Esophagus muscularis mucosa (tissue), 4 donors: ENCODE results near the gene GDF15. TPM values are rescaled to one million over a fixed set of nuclear protein-coding genes. Genes with fewer than 3 reads are reported as not detected.
A peak's percentile ranks its signal among the peaks of the same experiment; 100 is the strongest.

Experiments
- DNase-seq: peaks from one replicate; pipeline ENCODE4 v3.0.0-alpha.2; 2017; ENCODE audit errors: extremely low spot score
- H3K27ac ChIP-seq, 4 donors: fragments of 200-600 bp; sonication (generic); replicated peaks in 1 of 4; 1 replicate in 3 of 4; 2 replicates in 1 of 4; pipeline ENCODE4 v1.5.1; 2016 to 2019; ENCODE audit warnings: mild to moderate bottlenecking in 1 of 4
- H3K27me3 ChIP-seq, 4 donors: fragments of 200-600 bp; sonication (generic); one replicate each; pipeline versions ENCODE4 v1.5.1 to v1.6.0; 2016 to 2019
- H3K36me3 ChIP-seq, 4 donors: fragments of 200-600 bp; sonication (generic); one replicate each; pipeline ENCODE4 v1.5.1; 2016 to 2019
- H3K4me1 ChIP-seq, 4 donors: fragments of 200-600 bp; sonication (generic); one replicate each; pipeline ENCODE4 v1.5.1; 2016 to 2019
- H3K4me3 ChIP-seq, 4 donors: fragments of 200-600 bp; sonication (generic); 1 replicate in 2 of 4; 2 replicates in 2 of 4; pipeline ENCODE4 v1.5.1; 2016 to 2019; ENCODE audit warnings: mild to moderate bottlenecking in 4 of 4, moderate library complexity in 1 of 4
- H3K9me3 ChIP-seq, 4 donors: fragments of 200-600 bp; sonication (generic); 1 replicate in 3 of 4; 2 replicates in 1 of 4; pipeline ENCODE4 v1.5.1; 2016 to 2019
- EP300 ChIP-seq: sonication (generic); formaldehyde crosslinking; IDR thresholded peaks from one replicate; pipeline ENCODE4 v1.6.1; 2017; ENCODE audit warnings: antibody characterized with exemption
- POLR2A ChIP-seq: fragments of 450-650 bp; IDR thresholded peaks from one replicate; pipeline ENCODE4 v1.6.1; 2017; ENCODE audit warnings: antibody characterized with exemption, moderate library complexity, mild to moderate bottlenecking, low read depth
- POLR2AphosphoS5 ChIP-seq, 2 donors: sonication (generic); formaldehyde crosslinking; IDR thresholded peaks; one replicate each; pipeline ENCODE4 v1.6.1; 2017; ENCODE audit warnings: antibody characterized with exemption in 2 of 2
- WGBS: methylation state at CpG from one replicate; pipeline ENCODE4 v1.1.5; 2018; 5-methylcytosine and 5-hydroxymethylcytosine counted together
- intact Hi-C: fragments of 100-400 bp; cut with DNase I; formaldehyde crosslinking; loops from one replicate; pipeline ENCODE4 v1.15.1; 2023
- total RNA-seq, 4 donors: library from RNA; depleted of rRNA; stranded (reverse); fragments of >200 nt; gene quantifications; one replicate each; pipeline versions ENCODE4 v1.1.0 to v1.2.1, GENCODE V29; 2016
- TF ChIP-seq, protein P1 (sequence below), 3 experiments: fragments of 200-600 bp in 2 of 3; fragments of 450-650 bp in 1 of 3; sonication (generic) in 2 of 3; IDR thresholded peaks; one replicate each; pipeline ENCODE4 v1.5.1; 2017 to 2019; ENCODE audit warnings: antibody characterized with exemption in 3 of 3, mild to moderate bottlenecking in 2 of 3, moderate library complexity in 1 of 3

Gene GDF15
- total RNA-seq, 4 donors from 2014 or later, result 1.6 to 5.6 (median 3.8) TPM

DNA sequence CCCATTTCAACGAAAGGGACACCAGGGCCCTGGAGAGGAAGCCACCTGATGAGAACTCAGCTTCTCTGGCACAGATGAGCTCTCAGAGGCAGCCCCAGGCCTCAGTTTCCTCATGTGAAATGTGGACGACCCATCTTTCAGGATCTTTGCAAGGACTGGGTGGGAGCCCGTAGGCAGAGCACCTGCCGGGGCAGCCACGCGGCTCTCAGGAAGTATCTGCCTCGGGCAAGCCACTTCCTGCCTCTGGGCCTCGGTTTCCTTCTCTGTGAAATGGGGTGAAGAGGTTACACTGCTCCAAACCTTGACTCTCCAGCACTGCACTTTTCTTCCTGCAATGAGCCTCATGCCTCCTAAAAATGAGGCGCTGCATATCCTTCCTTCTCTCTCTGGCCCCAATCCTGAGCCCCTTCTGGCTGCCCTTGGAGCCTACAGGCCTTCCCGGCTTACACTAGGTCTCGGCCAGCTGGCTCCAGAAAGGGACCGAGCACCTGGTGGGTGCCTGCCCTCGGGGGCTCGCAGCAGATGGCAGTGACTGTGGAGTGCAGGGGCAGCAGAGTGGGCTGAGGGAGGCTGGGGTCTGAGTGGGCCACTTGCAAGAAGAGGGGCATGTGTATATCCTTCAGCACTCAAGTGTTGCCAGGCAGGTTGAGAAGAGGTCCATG, 36.7 kb downstream of the GDF15 start:
- TF ChIP-seq POLR2AphosphoS5 (IDR thresholded peaks at IDR 0.05), result no peak
- TF ChIP-seq EP300, result no peak
- no peak for TF ChIP-seq POLR2A
- TF ChIP-seq, protein P1, sequence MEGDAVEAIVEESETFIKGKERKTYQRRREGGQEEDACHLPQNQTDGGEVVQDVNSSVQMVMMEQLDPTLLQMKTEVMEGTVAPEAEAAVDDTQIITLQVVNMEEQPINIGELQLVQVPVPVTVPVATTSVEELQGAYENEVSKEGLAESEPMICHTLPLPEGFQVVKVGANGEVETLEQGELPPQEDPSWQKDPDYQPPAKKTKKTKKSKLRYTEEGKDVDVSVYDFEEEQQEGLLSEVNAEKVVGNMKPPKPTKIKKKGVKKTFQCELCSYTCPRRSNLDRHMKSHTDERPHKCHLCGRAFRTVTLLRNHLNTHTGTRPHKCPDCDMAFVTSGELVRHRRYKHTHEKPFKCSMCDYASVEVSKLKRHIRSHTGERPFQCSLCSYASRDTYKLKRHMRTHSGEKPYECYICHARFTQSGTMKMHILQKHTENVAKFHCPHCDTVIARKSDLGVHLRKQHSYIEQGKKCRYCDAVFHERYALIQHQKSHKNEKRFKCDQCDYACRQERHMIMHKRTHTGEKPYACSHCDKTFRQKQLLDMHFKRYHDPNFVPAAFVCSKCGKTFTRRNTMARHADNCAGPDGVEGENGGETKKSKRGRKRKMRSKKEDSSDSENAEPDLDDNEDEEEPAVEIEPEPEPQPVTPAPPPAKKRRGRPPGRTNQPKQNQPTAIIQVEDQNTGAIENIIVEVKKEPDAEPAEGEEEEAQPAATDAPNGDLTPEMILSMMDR (IDR thresholded peaks at IDR 0.05), result no peak
- Histone ChIP-seq H3K27ac (peak overlapping the region in 3 of 4 donors; percentile 13 to 85 (median 78)), H3K4me1 (peaks cover 74 to 95% (median 93%) of the 10 kb centered on the region in 4 donors), H3K9me3 (no peaks in the 10 kb centered on the region), H3K36me3 (peaks cover 0 to 3% (median under 1%) of the 10 kb centered on the region in 4 donors), H3K4me3 (no peak overlapping the region), H3K27me3 (no peaks in the 10 kb centered on the region)
- no peak for DNase-seq
- WGBS, result 80% methylated on average over 14 of the region's 14 CpGs
- intact Hi-C loops, result no loop called here

DNA sequence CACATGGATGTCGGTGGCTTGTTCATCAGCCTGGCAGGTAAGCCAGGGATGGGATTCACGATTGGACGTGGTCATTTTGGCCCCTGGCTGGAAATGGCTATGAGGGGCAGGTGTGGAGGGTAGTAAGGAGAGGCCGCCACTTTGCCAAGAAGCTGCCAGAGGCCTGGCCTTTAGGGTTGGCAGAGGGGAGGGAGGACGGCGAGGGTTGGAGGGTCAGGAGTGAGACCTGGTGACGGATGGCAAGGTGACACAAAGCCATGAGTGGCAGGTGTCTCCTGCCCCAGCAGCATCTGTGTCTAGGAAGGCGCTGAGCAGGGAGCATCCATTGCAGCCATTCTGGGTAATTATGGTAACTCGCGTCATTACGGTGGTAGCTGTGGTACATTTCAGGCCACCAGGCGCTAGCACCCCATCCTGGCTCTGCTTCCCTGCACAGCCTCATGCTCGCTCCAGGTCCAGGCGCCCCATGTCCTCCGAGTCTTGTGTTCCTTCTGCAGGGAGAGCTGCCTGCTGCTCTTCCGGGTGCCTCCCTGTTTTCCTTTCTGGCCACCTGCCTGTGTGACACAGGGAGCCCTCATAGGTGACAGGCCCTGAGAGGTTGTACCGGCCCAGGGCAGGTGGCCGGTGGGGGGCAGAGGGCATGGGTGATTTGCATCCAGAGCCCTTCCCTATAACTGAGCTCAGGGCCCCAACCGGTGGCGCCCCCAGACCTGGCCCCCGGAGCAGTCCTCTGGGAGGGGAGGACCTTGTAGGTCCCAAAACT, 37.5 kb downstream of the GDF15 start:
- Histone ChIP-seq H3K27me3 (no peaks in the 10 kb centered on the region), H3K9me3 (no peaks in the 10 kb centered on the region), H3K4me1 (peaks cover 70 to 94% (median 91%) of the 10 kb centered on the region in 4 donors), H3K36me3 (peaks cover 0 to 7% (median 5%) of the 10 kb centered on the region in 4 donors), H3K4me3 (no peak overlapping the region), H3K27ac (peak overlapping the region; percentile 38 to 85 (median 80))
- no peak for DNase-seq
- 89% methylated on average over 11 of the region's 21 CpGs for WGBS
- TF ChIP-seq, protein P1 (IDR thresholded peaks at IDR 0.05), result no peak
- TF ChIP-seq POLR2A, result no peak
- TF ChIP-seq EP300, result no peak
- TF ChIP-seq POLR2AphosphoS5 (IDR thresholded peaks at IDR 0.05), result no peak
- intact Hi-C loops, result no loop called here

DNA sequence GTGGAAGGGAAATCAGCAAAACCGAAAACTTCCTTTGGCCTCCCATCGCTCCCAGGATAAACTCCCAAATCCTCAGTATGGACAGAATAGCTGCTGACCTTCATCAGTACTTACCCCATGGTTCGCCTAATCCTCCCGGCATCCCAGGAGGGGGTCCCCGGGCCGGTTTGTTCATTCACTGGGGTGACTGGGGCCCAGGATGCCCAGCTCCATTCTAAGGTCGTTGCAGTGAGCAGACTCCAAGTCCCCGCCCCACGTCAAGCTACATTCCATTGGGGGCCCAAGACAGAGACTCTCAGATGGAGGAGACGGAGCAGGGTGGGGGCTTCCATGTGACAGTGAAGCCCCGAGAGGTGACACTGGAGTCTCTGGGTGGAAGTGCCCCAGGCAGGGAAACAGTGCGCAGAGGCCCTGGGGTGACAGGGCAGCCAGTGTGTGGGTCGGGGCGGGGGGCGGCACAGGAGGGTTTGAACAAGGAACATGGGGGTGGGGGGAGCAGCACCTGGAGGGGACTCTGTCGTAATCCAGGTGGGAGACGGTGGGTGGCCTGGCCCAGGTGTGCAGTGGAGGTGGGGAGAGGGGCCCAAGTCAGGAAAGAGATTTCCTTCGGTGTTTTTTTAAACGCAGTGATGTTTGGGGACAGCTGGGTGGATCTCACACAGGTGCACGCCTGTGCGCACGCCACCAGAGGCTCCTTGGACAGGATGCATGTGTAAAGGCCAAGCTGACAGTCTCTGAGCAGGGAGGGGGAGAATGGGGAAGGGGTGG, 38.3 kb downstream of the GDF15 start:
- H3K36me3 ChIP-seq, result peaks cover 0 to 8% (median 5%) of the 10 kb centered on the region in 4 donors
- DNase-seq, result no peak
- H3K4me3 ChIP-seq, result no peak overlapping the region
- H3K27ac ChIP-seq, result peak overlapping the region; percentile 38 to 85 (median 80)
- TF ChIP-seq, protein P1 (IDR thresholded peaks at IDR 0.05), result no peak
- TF ChIP-seq POLR2A, result no peak
- no peak for TF ChIP-seq EP300
- no peak for TF ChIP-seq POLR2AphosphoS5 (IDR thresholded peaks at IDR 0.05)
- H3K9me3 ChIP-seq, result no peaks in the 10 kb centered on the region
- H3K4me1 ChIP-seq, result peaks cover 73 to 96% (median 93%) of the 10 kb centered on the region in 4 donors
- intact Hi-C loops, result no loop called here
- no peaks in the 10 kb centered on the region for H3K27me3 ChIP-seq
- WGBS, result 83% methylated on average over 17 of the region's 22 CpGs

DNA sequence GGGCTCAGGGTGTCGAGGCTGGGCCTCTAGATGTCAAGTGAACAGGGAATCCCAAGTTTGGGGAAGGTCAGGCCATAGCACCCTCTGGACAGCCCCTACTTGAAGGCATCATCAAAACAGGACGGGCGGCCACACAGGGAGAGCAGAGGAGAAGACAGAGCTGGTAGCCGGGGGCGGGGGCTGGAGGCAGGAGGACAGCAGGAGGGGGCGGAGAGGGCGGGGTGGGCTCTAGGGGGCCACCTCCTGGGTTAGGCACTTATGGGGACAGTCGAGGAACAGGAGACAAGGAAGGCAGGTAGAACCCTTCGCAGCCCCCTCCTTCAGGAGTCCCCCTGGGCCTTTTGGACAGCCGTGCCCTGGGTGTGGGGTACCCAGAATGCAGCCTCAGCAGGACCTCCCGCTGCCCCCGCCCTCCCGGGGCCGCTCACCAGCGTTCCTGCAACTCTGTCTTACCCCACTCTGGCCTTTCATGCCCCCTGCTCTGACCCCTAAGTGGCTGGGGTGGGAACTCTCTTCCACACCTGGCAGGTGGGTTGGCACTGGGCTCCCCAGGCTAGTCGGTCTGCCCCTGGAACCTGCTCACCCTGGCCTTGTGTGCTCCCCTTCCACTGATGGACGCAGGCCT, 39.0 kb downstream of the GDF15 start:
- H3K9me3 ChIP-seq, result no peaks in the 10 kb centered on the region
- intact Hi-C loops, result no loop called here
- 78% methylated on average over 7 of the region's 17 CpGs for WGBS
- no peak overlapping the region for H3K4me3 ChIP-seq
- H3K27me3 ChIP-seq, result no peaks in the 10 kb centered on the region
- DNase-seq, result no peak
- TF ChIP-seq, protein P1 (IDR thresholded peaks at IDR 0.05), result no peak
- TF ChIP-seq EP300, result no peak
- TF ChIP-seq POLR2A, result no peak
- no peak for TF ChIP-seq POLR2AphosphoS5 (IDR thresholded peaks at IDR 0.05)
- H3K4me1 ChIP-seq, result peaks cover 76 to 100% (median 95%) of the 10 kb centered on the region in 4 donors
- H3K27ac ChIP-seq, result peak overlapping the region; percentile 69 to 85 (median 80)
- peaks cover 0 to 8% (median 5%) of the 10 kb centered on the region in 4 donors for H3K36me3 ChIP-seq
